PFSK-1 (cell line): ENCODE results near the gene PTBP3.

ENCODE experiments used
- FOXP2 ChIP-seq: optimal IDR thresholded peaks from 2 replicates; pipeline ENCODE3; 2011; ENCODE audit warnings: borderline replicate concordance, control low read depth, inconsistent platforms; ENCODE audit not compliant: insufficient read depth; ENCODE audit errors: extremely low read length, extremely low read depth
- POLR2AphosphoS5 ChIP-seq: IDR thresholded peaks from 2 replicates; pipeline ENCODE4 v1.6.1; 2012; ENCODE audit warnings: low read depth, mild to moderate bottlenecking, control low read depth, low read length, moderate library complexity
- REST ChIP-seq, 2 experiments: IDR thresholded peaks; 2 replicates each; pipeline versions ENCODE4 v1.6.1 to v1.8.0; 2011 to 2012; ENCODE audit warnings: low read depth in 2 of 2, low read length in 2 of 2, control low read depth in 1 of 2, inconsistent platforms in 1 of 2, mild to moderate bottlenecking in 1 of 2, moderate library complexity in 1 of 2; ENCODE audit not compliant: insufficient read depth in 1 of 2
- SIN3A ChIP-seq: IDR thresholded peaks from 2 replicates; pipeline ENCODE4 v1.6.1; 2012; ENCODE audit warnings: mild to moderate bottlenecking, low read length, moderate library complexity, borderline replicate concordance; ENCODE audit not compliant: insufficient read depth
- TAF1 ChIP-seq: IDR thresholded peaks from 2 replicates; pipeline ENCODE4 v1.6.1; 2012; ENCODE audit warnings: low read length, control low read depth, borderline replicate concordance; ENCODE audit not compliant: insufficient read depth

The PTBP3 gene

GRCh38 chr9:112364761-112365160, 31.3 kb upstream of the PTBP3 start:
- TF ChIP-seq POLR2AphosphoS5 (no peak), TAF1 (no peak), REST (IDR thresholded peaks at IDR 0.05; ENCODE audit: insufficient read depth in 1 of 2, low read depth in 2 of 2, low read length in 2 of 2) (no peak), FOXP2 (no peak), SIN3A (no peak)

GRCh38 chr9:112361601-112362000, 28.2 kb upstream of the PTBP3 start:
- TF ChIP-seq POLR2AphosphoS5 (no peak), REST (IDR thresholded peaks at IDR 0.05; ENCODE audit: insufficient read depth in 1 of 2, low read depth in 2 of 2, low read length in 2 of 2) (no peak), FOXP2 (no peak), TAF1 (no peak), SIN3A (no peak)

- TF ChIP-seq POLR2AphosphoS5 (no peak), FOXP2 (no peak), TAF1 (no peak), REST (IDR thresholded peaks at IDR 0.05; ENCODE audit: insufficient read depth in 1 of 2, low read depth in 2 of 2, low read length in 2 of 2) (no peak), SIN3A (no peak)
These were observed 26.8 kb upstream of the PTBP3 start for GRCh38 chr9:112360047-112360804.

GRCh38 chr9:112355427-112355897, 22.0 kb upstream of the PTBP3 start:
- no peak for TF ChIP-seq FOXP2

- TF ChIP-seq TAF1 (no peak), SIN3A (no peak), FOXP2 (no peak), POLR2AphosphoS5 (no peak), REST (IDR thresholded peaks at IDR 0.05; ENCODE audit: insufficient read depth in 1 of 2, low read depth in 2 of 2, low read length in 2 of 2) (no peak)
These were observed 20.8 kb upstream of the PTBP3 start for GRCh38 chr9:112354081-112354743.
